ENCODE results near the gene GMEB2. TPM values are rescaled to one million over a fixed set of nuclear protein-coding genes. Genes with fewer than 3 reads are reported as not detected.

The GMEB2 gene
- total and polyA plus RNA-seq, 2 donors = 9.3 to 16.3 TPM

- H3K9me3 ChIP-seq (ENCODE audit: control insufficient read depth in 2 of 2, insufficient read depth in 1 of 2, low read length in 1 of 2) = peaks cover 0 to 6% of the 10 kb centered on the region in 2 donors
- H3K27ac ChIP-seq (ENCODE audit: low read depth in 1 of 2, low read length in 1 of 2) = no peak overlapping the region
- no peak for DNase-seq (ENCODE audit: low read depth in 6 of 9, low spot score in 9 of 9)
- H3K27me3 ChIP-seq (ENCODE audit: control insufficient read depth in 2 of 2, insufficient read depth in 1 of 2, low read length in 1 of 2) = peaks cover 2 to 61% of the 10 kb centered on the region in 2 donors
- 92% methylated on average over 27 of the region's 27 CpGs for WGBS
- H3K4me3 ChIP-seq (ENCODE audit: low read length in 2 of 2) = no peak overlapping the region
- no peaks in the 10 kb centered on the region for H3K36me3 ChIP-seq (ENCODE audit: control insufficient read depth in 2 of 2, insufficient read depth in 2 of 2, low read length in 1 of 2)
- H3K4me1 ChIP-seq (ENCODE audit: control insufficient read depth in 2 of 2, insufficient read depth in 2 of 2, low read length in 2 of 2) = peaks cover 10 to 25% of the 10 kb centered on the region in 2 donors
Observed at GRCh38 chr20:63544241-63544957, 82.5 kb downstream of the GMEB2 start.

- Histone ChIP-seq H3K36me3 (ENCODE audit: control insufficient read depth in 2 of 2, insufficient read depth in 2 of 2, low read length in 1 of 2) (no peaks in the 10 kb centered on the region), H3K4me3 (ENCODE audit: low read length in 2 of 2) (no peak overlapping the region), H3K4me1 (ENCODE audit: control insufficient read depth in 2 of 2, insufficient read depth in 2 of 2, low read length in 2 of 2) (peaks cover 9 to 25% of the 10 kb centered on the region in 2 donors), H3K9me3 (ENCODE audit: control insufficient read depth in 2 of 2, insufficient read depth in 1 of 2, low read length in 1 of 2) (peaks cover 0 to 6% of the 10 kb centered on the region in 2 donors), H3K27me3 (ENCODE audit: control insufficient read depth in 2 of 2, insufficient read depth in 1 of 2, low read length in 1 of 2) (peaks cover 2 to 57% of the 10 kb centered on the region in 2 donors), H3K27ac (ENCODE audit: low read depth in 1 of 2, low read length in 1 of 2) (no peak overlapping the region)
- 94% methylated on average over 6 of the region's 6 CpGs for WGBS
- no peak for DNase-seq (ENCODE audit: low read depth in 6 of 9, low spot score in 9 of 9)
Observed at GRCh38 chr20:63543733-63544132, 83.2 kb downstream of the GMEB2 start.

GRCh38 chr20:63543131-63543530 lies 83.8 kb downstream of the GMEB2 start:
- DNase-seq (ENCODE audit: low read depth in 6 of 9, low spot score in 9 of 9) = no peak
- Histone ChIP-seq H3K9me3 (ENCODE audit: control insufficient read depth in 2 of 2, insufficient read depth in 1 of 2, low read length in 1 of 2) (peaks cover 0 to 6% of the 10 kb centered on the region in 2 donors), H3K27ac (ENCODE audit: low read depth in 1 of 2, low read length in 1 of 2) (no peak overlapping the region), H3K36me3 (ENCODE audit: control insufficient read depth in 2 of 2, insufficient read depth in 2 of 2, low read length in 1 of 2) (no peaks in the 10 kb centered on the region), H3K27me3 (ENCODE audit: control insufficient read depth in 2 of 2, insufficient read depth in 1 of 2, low read length in 1 of 2) (peaks cover 2 to 51% of the 10 kb centered on the region in 2 donors), H3K4me3 (ENCODE audit: low read length in 2 of 2) (no peak overlapping the region), H3K4me1 (ENCODE audit: control insufficient read depth in 2 of 2, insufficient read depth in 2 of 2, low read length in 2 of 2) (peaks cover 5 to 25% of the 10 kb centered on the region in 2 donors)
- 95% methylated on average over 10 of the region's 10 CpGs for WGBS

- 95% methylated on average over 10 of the region's 10 CpGs for WGBS
- DNase-seq (ENCODE audit: low read depth in 6 of 9, low spot score in 9 of 9) = no peak
- Histone ChIP-seq H3K4me3 (ENCODE audit: low read length in 2 of 2) (no peak overlapping the region), H3K9me3 (ENCODE audit: control insufficient read depth in 2 of 2, insufficient read depth in 1 of 2, low read length in 1 of 2) (peaks cover 0 to 6% of the 10 kb centered on the region in 2 donors), H3K36me3 (ENCODE audit: control insufficient read depth in 2 of 2, insufficient read depth in 2 of 2, low read length in 1 of 2) (no peaks in the 10 kb centered on the region), H3K4me1 (ENCODE audit: control insufficient read depth in 2 of 2, insufficient read depth in 2 of 2, low read length in 2 of 2) (peaks cover 5 to 29% of the 10 kb centered on the region in 2 donors), H3K27ac (ENCODE audit: low read depth in 1 of 2, low read length in 1 of 2) (no peak overlapping the region), H3K27me3 (ENCODE audit: control insufficient read depth in 2 of 2, insufficient read depth in 1 of 2, low read length in 1 of 2) (peaks cover 2 to 46% of the 10 kb centered on the region in 2 donors)
Observed at GRCh38 chr20:63542696-63543095, 84.2 kb downstream of the GMEB2 start.

GRCh38 chr20:63542031-63542559 lies 84.8 kb downstream of the GMEB2 start:
- Histone ChIP-seq H3K4me3 (ENCODE audit: low read length in 2 of 2) (no peak overlapping the region), H3K36me3 (ENCODE audit: control insufficient read depth in 2 of 2, insufficient read depth in 2 of 2, low read length in 1 of 2) (no peaks in the 10 kb centered on the region), H3K4me1 (ENCODE audit: control insufficient read depth in 2 of 2, insufficient read depth in 2 of 2, low read length in 2 of 2) (peaks cover 5 to 35% of the 10 kb centered on the region in 2 donors), H3K27ac (ENCODE audit: low read depth in 1 of 2, low read length in 1 of 2) (no peak overlapping the region), H3K27me3 (ENCODE audit: control insufficient read depth in 2 of 2, insufficient read depth in 1 of 2, low read length in 1 of 2) (peaks cover under 1 to 40% of the 10 kb centered on the region in 2 donors), H3K9me3 (ENCODE audit: control insufficient read depth in 2 of 2, insufficient read depth in 1 of 2, low read length in 1 of 2) (peaks cover 0 to 6% of the 10 kb centered on the region in 2 donors)
- DNase-seq (ENCODE audit: low read depth in 6 of 9, low spot score in 9 of 9) = no peak
- 95% methylated on average over 36 of the region's 36 CpGs for WGBS

GRCh38 chr20:63541371-63541770 lies 85.5 kb downstream of the GMEB2 start:
- Histone ChIP-seq H3K9me3 (ENCODE audit: control insufficient read depth in 2 of 2, insufficient read depth in 1 of 2, low read length in 1 of 2) (peaks cover 0 to 5% of the 10 kb centered on the region in 2 donors), H3K36me3 (ENCODE audit: control insufficient read depth in 2 of 2, insufficient read depth in 2 of 2, low read length in 1 of 2) (no peaks in the 10 kb centered on the region), H3K4me1 (ENCODE audit: control insufficient read depth in 2 of 2, insufficient read depth in 2 of 2, low read length in 2 of 2) (peaks cover 5 to 36% of the 10 kb centered on the region in 2 donors), H3K4me3 (ENCODE audit: low read length in 2 of 2) (no peak overlapping the region), H3K27me3 (ENCODE audit: control insufficient read depth in 2 of 2, insufficient read depth in 1 of 2, low read length in 1 of 2) (peaks cover 0 to 33% of the 10 kb centered on the region in 2 donors), H3K27ac (ENCODE audit: low read depth in 1 of 2, low read length in 1 of 2) (no peak overlapping the region)
- WGBS = 97% methylated on average over 28 of the region's 28 CpGs
- DNase-seq (ENCODE audit: low read depth in 6 of 9, low spot score in 9 of 9) = no peak

- Histone ChIP-seq H3K27ac (ENCODE audit: low read depth in 1 of 2, low read length in 1 of 2) (no peak overlapping the region), H3K4me1 (ENCODE audit: control insufficient read depth in 2 of 2, insufficient read depth in 2 of 2, low read length in 2 of 2) (peaks cover 2 to 29% of the 10 kb centered on the region in 2 donors), H3K4me3 (ENCODE audit: low read length in 2 of 2) (no peak overlapping the region), H3K9me3 (ENCODE audit: control insufficient read depth in 2 of 2, insufficient read depth in 1 of 2, low read length in 1 of 2) (no peaks in the 10 kb centered on the region), H3K27me3 (ENCODE audit: control insufficient read depth in 2 of 2, insufficient read depth in 1 of 2, low read length in 1 of 2) (peaks cover 0 to 25% of the 10 kb centered on the region in 2 donors), H3K36me3 (ENCODE audit: control insufficient read depth in 2 of 2, insufficient read depth in 2 of 2, low read length in 1 of 2) (no peaks in the 10 kb centered on the region)
- WGBS = 92% methylated on average over 49 of the region's 49 CpGs
- no peak for DNase-seq (ENCODE audit: low read depth in 6 of 9, low spot score in 9 of 9)
Observed at GRCh38 chr20:63540417-63541186, 86.3 kb downstream of the GMEB2 start.

- peaks cover 0 to 23% of the 10 kb centered on the region in 2 donors for H3K27me3 ChIP-seq (ENCODE audit: control insufficient read depth in 2 of 2, insufficient read depth in 1 of 2, low read length in 1 of 2)
- H3K4me3 ChIP-seq (ENCODE audit: low read length in 2 of 2) = no peak overlapping the region
- no peaks in the 10 kb centered on the region for H3K9me3 ChIP-seq (ENCODE audit: control insufficient read depth in 2 of 2, insufficient read depth in 1 of 2, low read length in 1 of 2)
- whole genome bisulfite sequencing = 94% methylated on average over 29 of the region's 29 CpGs
- H3K27ac ChIP-seq (ENCODE audit: low read depth in 1 of 2, low read length in 1 of 2) = no peak overlapping the region
- peaks cover 2 to 25% of the 10 kb centered on the region in 2 donors for H3K4me1 ChIP-seq (ENCODE audit: control insufficient read depth in 2 of 2, insufficient read depth in 2 of 2, low read length in 2 of 2)
- H3K36me3 ChIP-seq (ENCODE audit: control insufficient read depth in 2 of 2, insufficient read depth in 2 of 2, low read length in 1 of 2) = no peaks in the 10 kb centered on the region
- no peak for DNase-seq (ENCODE audit: low read depth in 6 of 9, low spot score in 9 of 9)
Observed at GRCh38 chr20:63539441-63540370, 87.2 kb downstream of the GMEB2 start.

Data from thymus (tissue), 11 donors.